K562 (cell line): ENCODE measurements around the gene FOXO3. TPM values are rescaled to one million over a fixed set of nuclear protein-coding genes. Genes with fewer than 3 reads are reported as not detected.

ENCODE experiments used
- DDX20 ChIP-seq: fragments of 450-650 bp; IDR thresholded peaks from 2 replicates; pipeline ENCODE4 v1.6.1; 2016; ENCODE audit warnings: missing genetic modification characterization, low read depth, mild to moderate bottlenecking, missing compliant biosample characterization, moderate library complexity
- ETV1 ChIP-seq: fragments of 450-650 bp; conservative IDR thresholded peaks from 2 replicates; pipeline ENCODE4 v1.6.1; 2016; ENCODE audit warnings: missing genetic modification characterization, control low read depth, low read depth, missing compliant biosample characterization
- FOSL1 ChIP-seq: fragments of 200-800 bp; sonication (Bioruptor generic); conservative IDR thresholded peaks from 2 replicates; pipeline ENCODE4 v1.6.1; 2016; ENCODE audit warnings: missing genetic modification characterization, missing compliant biosample characterization
- FOXM1 ChIP-seq, 2 experiments: fragments of 450-650 bp in 1 of 2; sonication (generic) in 1 of 2; formaldehyde crosslinking in 1 of 2; IDR thresholded peaks; 2 replicates each; pipeline versions ENCODE4 v1.6.1 to v1.9.0; 2017 to 2022; ENCODE audit warnings: low read depth in 2 of 2, mild to moderate bottlenecking in 2 of 2, missing genetic modification reagents in 1 of 2, moderate library complexity in 1 of 2
- JUNB ChIP-seq: fragments of 450-650 bp; formaldehyde crosslinking; conservative IDR thresholded peaks from 2 replicates; pipeline ENCODE4 v1.4.0; 2020; ENCODE audit warnings: mild to moderate bottlenecking
- JUND ChIP-seq, 2 experiments: IDR thresholded peaks; 2 replicates in 1 of 2; 3 replicates in 1 of 2; pipeline ENCODE4 v1.6.1; 2011; ENCODE audit warnings: borderline replicate concordance in 2 of 2, low read depth in 2 of 2, low read length in 2 of 2, improper control_type of control experiment in 1 of 2, missing biosample characterization in 1 of 2, missing genetic modification characterization in 1 of 2, missing genetic modification reagents in 1 of 2
- RFX1 ChIP-seq: fragments of 450-650 bp; IDR thresholded peaks from 2 replicates; pipeline ENCODE4 v1.6.1; 2016; ENCODE audit warnings: mild to moderate bottlenecking, moderate library complexity
- ZNF124 ChIP-seq: sonication (generic); formaldehyde crosslinking; IDR thresholded peaks from 2 replicates; pipeline ENCODE4 v1.8.1; 2022; ENCODE audit warnings: missing genetic modification reagents
- polyA plus RNA-seq, 8 experiments: library from polyadenylated mRNA; depleted of rRNA in 4 of 8; stranded (reverse) in 5 of 8; unstranded in 3 of 8; fragments of >200 nt; fragmentation: Nextera tagmentation in 2 of 8; fragmentation: Illumina TruSeq in 1 of 8; extraction: Ambion mirVana in 2 of 8; extraction: Trizol in 1 of 8; gene quantifications; 2 replicates each; pipeline versions ENCODE4 v1.2.1 to v1.2.3, GENCODE V29; 2011 to 2014; ENCODE audit warnings: inconsistent platforms in 1 of 8, missing spikeins in 1 of 8
- total RNA-seq, 7 experiments: library from RNA; depleted of rRNA in 6 of 7; stranded (reverse); fragments of >200 nt in 6 of 7; fragmentation: Illumina TruSeq in 2 of 7; extraction: Trizol in 2 of 7; gene quantifications; 2 replicates each; pipeline versions ENCODE4 v1.2.1 to v1.2.3, GENCODE V29; 2011 to 2021; ENCODE audit warnings: low replicate concordance in 1 of 7
- TF ChIP-seq, protein P1 (sequence below), 2 experiments: fragments of 150-350 bp in 1 of 2; IDR thresholded peaks; 2 replicates each; pipeline ENCODE4 v1.6.1; 2012 to 2016; ENCODE audit warnings: low read depth in 2 of 2, low read length in 2 of 2, mild to moderate bottlenecking in 1 of 2, moderate library complexity in 1 of 2
- TF ChIP-seq, protein P2 (sequence below), 2 experiments: fragments of 450-650 bp; IDR thresholded peaks; 2 replicates each; pipeline ENCODE4 v1.6.1; 2016; ENCODE audit warnings: mild to moderate bottlenecking in 2 of 2, borderline replicate concordance in 1 of 2, low read depth in 1 of 2, moderate library complexity in 1 of 2
- TF ChIP-seq, protein P3 (sequence below), 2 experiments: fragments of 250-450 bp in 1 of 2; fragments of 450-650 bp in 1 of 2; sonication (Bioruptor Pico) in 1 of 2; IDR thresholded peaks; 2 replicates each; pipeline versions ENCODE4 v1.6.1 to v1.8.0; 2016 to 2021; ENCODE audit warnings: mild to moderate bottlenecking in 2 of 2, moderate library complexity in 2 of 2, missing compliant biosample characterization in 1 of 2, missing genetic modification characterization in 1 of 2

FOXO3 gene
- total and polyA plus RNA-seq, 9 of the 15 experiments (the other 6 are each of a cell fraction or from before 2014, with no cell fraction given): 3.0 to 14.6 (median 6.0) TPM

DNA sequence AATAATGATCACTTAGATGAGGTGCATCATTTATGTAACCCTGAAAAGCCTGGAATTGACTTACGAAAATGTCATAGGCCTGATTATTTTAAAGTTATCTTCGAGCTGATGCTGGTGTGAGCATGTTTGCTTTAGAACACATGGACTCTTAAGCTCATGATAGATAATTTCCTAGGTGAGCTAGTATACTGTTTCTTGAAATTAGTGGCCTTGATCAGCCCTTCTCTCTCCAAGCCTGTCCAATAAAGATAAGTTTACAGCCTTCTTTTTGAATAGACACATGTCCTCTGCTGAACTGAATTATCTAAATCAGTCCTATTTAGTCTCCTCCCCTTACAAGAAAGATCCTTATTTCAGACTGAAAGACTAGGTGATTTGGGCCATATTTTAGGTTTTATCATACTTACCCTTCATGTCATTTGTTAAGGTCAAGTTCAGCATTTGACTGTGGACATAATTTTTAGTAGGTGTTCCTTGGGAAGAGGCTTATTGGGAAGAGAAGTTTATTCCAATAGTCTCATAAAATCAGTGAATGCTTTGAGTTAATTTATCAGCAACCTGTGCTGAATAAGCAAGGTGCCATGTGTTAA, 15.3 kb downstream of the FOXO3 start (continued):
- TF ChIP-seq, protein P1, sequence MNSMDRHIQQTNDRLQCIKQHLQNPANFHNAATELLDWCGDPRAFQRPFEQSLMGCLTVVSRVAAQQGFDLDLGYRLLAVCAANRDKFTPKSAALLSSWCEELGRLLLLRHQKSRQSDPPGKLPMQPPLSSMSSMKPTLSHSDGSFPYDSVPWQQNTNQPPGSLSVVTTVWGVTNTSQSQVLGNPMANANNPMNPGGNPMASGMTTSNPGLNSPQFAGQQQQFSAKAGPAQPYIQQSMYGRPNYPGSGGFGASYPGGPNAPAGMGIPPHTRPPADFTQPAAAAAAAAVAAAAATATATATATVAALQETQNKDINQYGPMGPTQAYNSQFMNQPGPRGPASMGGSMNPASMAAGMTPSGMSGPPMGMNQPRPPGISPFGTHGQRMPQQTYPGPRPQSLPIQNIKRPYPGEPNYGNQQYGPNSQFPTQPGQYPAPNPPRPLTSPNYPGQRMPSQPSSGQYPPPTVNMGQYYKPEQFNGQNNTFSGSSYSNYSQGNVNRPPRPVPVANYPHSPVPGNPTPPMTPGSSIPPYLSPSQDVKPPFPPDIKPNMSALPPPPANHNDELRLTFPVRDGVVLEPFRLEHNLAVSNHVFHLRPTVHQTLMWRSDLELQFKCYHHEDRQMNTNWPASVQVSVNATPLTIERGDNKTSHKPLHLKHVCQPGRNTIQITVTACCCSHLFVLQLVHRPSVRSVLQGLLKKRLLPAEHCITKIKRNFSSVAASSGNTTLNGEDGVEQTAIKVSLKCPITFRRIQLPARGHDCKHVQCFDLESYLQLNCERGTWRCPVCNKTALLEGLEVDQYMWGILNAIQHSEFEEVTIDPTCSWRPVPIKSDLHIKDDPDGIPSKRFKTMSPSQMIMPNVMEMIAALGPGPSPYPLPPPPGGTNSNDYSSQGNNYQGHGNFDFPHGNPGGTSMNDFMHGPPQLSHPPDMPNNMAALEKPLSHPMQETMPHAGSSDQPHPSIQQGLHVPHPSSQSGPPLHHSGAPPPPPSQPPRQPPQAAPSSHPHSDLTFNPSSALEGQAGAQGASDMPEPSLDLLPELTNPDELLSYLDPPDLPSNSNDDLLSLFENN (IDR thresholded peaks at IDR 0.05; ENCODE audit: low read depth in 2 of 2, low read length in 2 of 2): peak in 1 of 2 experiments; percentile 69; a peak in 2 of 4 replicates
- TF ChIP-seq FOXM1 (IDR thresholded peaks at IDR 0.05; ENCODE audit: low read depth) (peak; percentile 85), FOXM1 (CRISPR knock-in tag; IDR thresholded peaks at IDR 0.05; ENCODE audit: low read depth) (no peak), JUNB (CRISPR knock-in tag) (no peak), FOSL1 (tag) (peak; percentile 57), JUND (IDR thresholded peaks at IDR 0.05; ENCODE audit: borderline replicate concordance, low read depth, low read length) (peak; percentile 69; the same call in 1 of the 2 replicates), JUND (tag; IDR thresholded peaks at IDR 0.05; ENCODE audit: borderline replicate concordance, low read depth, low read length) (no peak; the same call in 2 of the 3 replicates), RFX1 (peak; percentile 66), ETV1 (no peak), DDX20 (tag) (no peak), ZNF124 (CRISPR knock-in tag) (no peak)
- TF ChIP-seq, protein P2, sequence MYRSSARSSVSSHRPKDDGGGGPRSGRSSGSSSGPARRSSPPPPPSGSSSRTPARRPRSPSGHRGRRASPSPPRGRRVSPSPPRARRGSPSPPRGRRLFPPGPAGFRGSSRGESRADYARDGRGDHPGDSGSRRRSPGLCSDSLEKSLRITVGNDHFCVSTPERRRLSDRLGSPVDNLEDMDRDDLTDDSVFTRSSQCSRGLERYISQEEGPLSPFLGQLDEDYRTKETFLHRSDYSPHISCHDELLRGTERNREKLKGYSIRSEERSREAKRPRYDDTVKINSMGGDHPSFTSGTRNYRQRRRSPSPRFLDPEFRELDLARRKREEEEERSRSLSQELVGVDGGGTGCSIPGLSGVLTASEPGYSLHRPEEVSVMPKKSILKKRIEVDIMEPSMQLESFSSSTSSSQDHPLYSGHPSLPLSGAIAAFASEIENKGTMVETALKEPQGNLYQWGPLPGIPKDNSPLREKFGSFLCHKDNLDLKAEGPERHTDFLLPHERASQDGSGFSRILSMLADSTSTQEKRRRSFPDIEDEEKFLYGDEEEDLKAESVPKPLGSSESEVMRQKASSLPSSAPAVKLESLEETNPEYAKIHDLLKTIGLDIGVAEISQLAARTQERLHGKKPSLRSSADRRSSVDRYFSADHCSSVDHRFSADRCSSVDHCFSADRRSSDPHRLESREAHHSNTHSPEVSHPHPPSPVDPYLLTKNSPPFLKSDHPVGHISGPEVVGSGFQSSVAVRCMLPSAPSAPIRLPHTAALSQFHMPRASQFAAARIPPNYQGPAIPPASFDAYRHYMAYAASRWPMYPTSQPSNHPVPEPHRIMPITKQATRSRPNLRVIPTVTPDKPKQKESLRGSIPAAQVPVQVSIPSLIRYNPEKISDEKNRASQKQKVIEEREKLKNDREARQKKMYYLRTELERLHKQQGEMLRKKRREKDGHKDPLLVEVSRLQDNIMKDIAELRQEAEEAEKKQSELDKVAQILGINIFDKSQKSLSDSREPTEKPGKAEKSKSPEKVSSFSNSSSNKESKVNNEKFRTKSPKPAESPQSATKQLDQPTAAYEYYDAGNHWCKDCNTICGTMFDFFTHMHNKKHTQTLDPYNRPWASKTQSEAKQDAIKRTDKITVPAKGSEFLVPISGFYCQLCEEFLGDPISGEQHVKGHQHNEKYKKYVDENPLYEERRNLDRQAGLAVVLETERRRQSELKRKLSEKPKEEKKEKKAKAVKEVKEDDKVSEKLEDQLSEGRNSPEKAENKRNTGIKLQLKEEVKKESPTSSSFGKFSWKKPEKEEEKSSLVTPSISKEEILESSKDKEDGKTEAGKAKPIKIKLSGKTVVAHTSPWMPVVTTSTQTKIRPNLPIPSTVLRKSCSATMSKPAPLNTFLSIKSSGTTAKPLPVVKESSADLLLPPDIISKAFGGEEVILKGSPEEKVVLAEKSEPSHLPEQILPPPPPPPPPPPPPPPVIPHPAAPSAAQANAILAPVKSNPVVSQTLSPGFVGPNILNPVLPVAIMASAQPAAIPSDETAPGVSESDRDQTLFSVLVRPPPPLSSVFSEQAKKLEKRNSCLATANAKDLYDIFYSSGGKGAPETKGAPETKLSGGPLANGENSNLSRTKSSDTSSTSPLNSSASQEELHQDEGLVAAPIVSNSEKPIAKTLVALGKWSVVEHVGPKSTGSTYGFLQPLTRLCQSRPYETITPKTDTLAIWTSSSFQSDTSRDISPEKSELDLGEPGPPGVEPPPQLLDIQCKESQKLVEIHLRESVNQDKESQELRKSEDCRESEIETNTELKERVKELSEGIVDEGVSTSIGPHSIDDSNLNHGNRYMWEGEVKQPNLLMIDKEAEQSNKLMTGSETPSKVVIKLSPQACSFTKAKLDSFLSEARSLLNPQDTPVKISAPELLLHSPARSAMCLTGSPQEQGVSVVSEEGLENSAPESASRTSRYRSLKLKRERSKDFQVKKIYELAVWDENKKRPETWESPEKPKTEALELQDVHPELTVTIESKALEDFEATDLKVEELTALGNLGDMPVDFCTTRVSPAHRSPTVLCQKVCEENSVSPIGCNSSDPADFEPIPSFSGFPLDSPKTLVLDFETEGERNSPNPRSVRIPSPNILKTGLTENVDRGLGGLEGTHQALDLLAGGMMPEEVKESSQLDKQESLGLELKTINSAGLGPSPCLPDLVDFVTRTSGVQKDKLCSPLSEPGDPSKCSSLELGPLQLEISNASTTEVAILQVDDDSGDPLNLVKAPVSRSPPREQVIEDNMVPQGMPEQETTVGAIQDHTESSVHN (IDR thresholded peaks at IDR 0.05; ENCODE audit: borderline replicate concordance in 1 of 2, low read depth in 1 of 2): no peak
- TF ChIP-seq, protein P3, sequence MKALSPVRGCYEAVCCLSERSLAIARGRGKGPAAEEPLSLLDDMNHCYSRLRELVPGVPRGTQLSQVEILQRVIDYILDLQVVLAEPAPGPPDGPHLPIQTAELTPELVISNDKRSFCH (CRISPR knock-in tag; IDR thresholded peaks at IDR 0.05): no peak
- TF ChIP-seq, protein P3 (tag; IDR thresholded peaks at IDR 0.05): peak; percentile 39; the same call in 1 of the 2 replicates
